Neural progenitor cell (in vitro differentiated cells): ENCODE data around the gene HOXA10.

Experiments used
- EZH2 ChIP-seq: fragments of 200-600 bp; sonication (generic); IDR thresholded peaks from 2 replicates; pipeline ENCODE4 v1.6.1; 2017; ENCODE audit warnings: antibody characterized with exemption, mild to moderate bottlenecking, moderate library complexity
- TF ChIP-seq, protein P1 (sequence below): fragments of 200-600 bp; sonication (generic); IDR thresholded peaks from 2 replicates; pipeline ENCODE4 v1.5.1; 2017; ENCODE audit warnings: antibody characterized with exemption, mild to moderate bottlenecking

DNA sequence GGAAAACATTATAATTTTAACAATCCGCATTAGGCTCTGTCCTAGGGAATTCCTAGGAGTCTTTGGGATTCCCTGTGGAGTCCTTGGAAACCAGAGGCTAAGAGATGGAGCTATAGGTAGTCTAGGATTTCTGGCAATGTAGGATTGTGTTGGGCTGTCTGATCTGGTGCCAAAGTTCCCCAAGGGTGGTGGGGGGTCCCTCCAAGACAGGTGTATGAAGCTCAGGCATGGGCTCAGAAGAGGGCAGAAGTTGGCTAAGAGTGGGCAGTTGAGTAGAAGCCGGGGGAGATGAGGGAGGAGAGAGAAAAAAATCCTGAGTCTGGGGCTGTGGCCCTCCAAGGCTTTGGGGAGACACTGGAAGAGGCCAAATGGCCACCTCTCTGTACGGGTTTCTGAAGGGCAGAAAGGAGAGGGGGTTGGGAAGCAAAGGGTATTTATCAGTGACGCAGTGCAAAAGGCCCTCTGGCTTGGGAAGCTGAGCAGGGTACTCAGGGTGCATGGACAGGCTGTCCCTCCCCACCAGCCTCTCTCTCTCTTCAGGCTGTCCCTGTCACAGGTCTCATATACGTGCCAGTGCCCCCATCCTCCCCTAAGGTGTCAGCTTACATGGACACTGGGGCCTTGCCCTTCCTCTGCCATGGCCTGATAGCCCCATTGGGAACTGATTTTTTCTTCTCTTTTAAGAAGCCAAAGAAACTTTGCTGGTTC, 27.5 kb downstream of the HOXA10 start:
- TF ChIP-seq, protein P1, sequence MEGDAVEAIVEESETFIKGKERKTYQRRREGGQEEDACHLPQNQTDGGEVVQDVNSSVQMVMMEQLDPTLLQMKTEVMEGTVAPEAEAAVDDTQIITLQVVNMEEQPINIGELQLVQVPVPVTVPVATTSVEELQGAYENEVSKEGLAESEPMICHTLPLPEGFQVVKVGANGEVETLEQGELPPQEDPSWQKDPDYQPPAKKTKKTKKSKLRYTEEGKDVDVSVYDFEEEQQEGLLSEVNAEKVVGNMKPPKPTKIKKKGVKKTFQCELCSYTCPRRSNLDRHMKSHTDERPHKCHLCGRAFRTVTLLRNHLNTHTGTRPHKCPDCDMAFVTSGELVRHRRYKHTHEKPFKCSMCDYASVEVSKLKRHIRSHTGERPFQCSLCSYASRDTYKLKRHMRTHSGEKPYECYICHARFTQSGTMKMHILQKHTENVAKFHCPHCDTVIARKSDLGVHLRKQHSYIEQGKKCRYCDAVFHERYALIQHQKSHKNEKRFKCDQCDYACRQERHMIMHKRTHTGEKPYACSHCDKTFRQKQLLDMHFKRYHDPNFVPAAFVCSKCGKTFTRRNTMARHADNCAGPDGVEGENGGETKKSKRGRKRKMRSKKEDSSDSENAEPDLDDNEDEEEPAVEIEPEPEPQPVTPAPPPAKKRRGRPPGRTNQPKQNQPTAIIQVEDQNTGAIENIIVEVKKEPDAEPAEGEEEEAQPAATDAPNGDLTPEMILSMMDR: no peak
- no peak for TF ChIP-seq EZH2
